Left lung (tissue), 10 donors: ENCODE measurements around the gene HDAC4. TPM values are rescaled to one million over a fixed set of nuclear protein-coding genes. Genes with fewer than 3 reads are reported as not detected.

Source experiments
- ATAC-seq: fragments of 200-7000 bp; cut with Tn5 transposase; one replicate; pipeline ENCODE4 v1.9.1; 2020; ENCODE audit warnings: moderate library complexity
- DNase-seq, 4 donors: peaks; one replicate each; pipeline ENCODE4 v3.0.0-alpha.2; 2013 to 2020
- H3K27ac ChIP-seq, 2 donors: fragments of 200-600 bp; sonication (generic) in 1 of 2; one replicate each; pipeline versions ENCODE4 v1.5.0 to v1.8.0; 2020 to 2021
- H3K27me3 ChIP-seq, 2 donors: fragments of 200-600 bp; sonication (generic) in 1 of 2; one replicate each; pipeline versions ENCODE4 v1.5.0 to v1.8.0; 2020 to 2021
- H3K36me3 ChIP-seq, 2 donors: fragments of 200-600 bp; sonication (generic) in 1 of 2; one replicate each; pipeline versions ENCODE4 v1.5.0 to v1.8.0; 2020 to 2021
- H3K4me1 ChIP-seq, 2 donors: fragments of 200-600 bp; one replicate each; pipeline ENCODE4 v1.8.0; 2021
- H3K4me3 ChIP-seq, 2 donors: fragments of 200-600 bp; sonication (generic) in 1 of 2; one replicate each; pipeline versions ENCODE4 v1.5.0 to v1.8.0; 2020 to 2021; ENCODE audit warnings: mild to moderate bottlenecking in 1 of 2
- H3K9me3 ChIP-seq, 2 donors: fragments of 200-600 bp; sonication (generic) in 1 of 2; one replicate each; pipeline versions ENCODE4 v1.5.0 to v1.8.0; 2020 to 2021
- CTCF ChIP-seq, 2 donors: fragments of 200-600 bp; sonication (generic) in 1 of 2; IDR thresholded peaks; one replicate each; pipeline versions ENCODE4 v1.5.0 to v1.8.0; 2021; ENCODE audit warnings: antibody characterized with exemption in 2 of 2
- intact Hi-C, 2 donors: fragments of 100-400 bp; cut with DNase I; formaldehyde crosslinking; loops; one replicate each; pipeline versions ENCODE4 v1.11.2 to v1.14.2; 2022
- polyA plus RNA-seq, 6 donors: library from polyadenylated mRNA; unstranded; fragments of 120-200 nt; gene quantifications; one replicate each; pipeline ENCODE4 v1.2.1, GENCODE V29; 2013; ENCODE audit not compliant: insufficient read length in 6 of 6
- total RNA-seq, 2 donors: library from RNA; stranded (reverse); fragmentation: NEBNext Ultra II Directional; extraction: Animal tissue kit (Norgen Biotek cat#: 25700); gene quantifications; one replicate each; pipeline ENCODE4 v1.2.1, GENCODE V29; 2021
- donor health status: DM: no; HTN: yes; CAD: no.
- donor health status: DM: no; HTN: no; CAD: no.

Gene HDAC4
- total and polyA plus RNA-seq, 8 donors: 9.9 to 36.8 (median 12.8) TPM

GRCh38 chr2:239129147-239129920 lies 271.5 kb downstream of the HDAC4 start:
- Histone ChIP-seq H3K9me3 (no peaks in the 10 kb centered on the region), H3K4me3 (no peak overlapping the region), H3K27ac (no peak overlapping the region), H3K4me1 (no peaks in the 10 kb centered on the region), H3K36me3 (peaks cover 0 to 97% of the 10 kb centered on the region in 2 donors), H3K27me3 (no peaks in the 10 kb centered on the region)
- ATAC-seq (no peak), DNase-seq (peak in 1 of 4 donors; percentile 41)
- no peak for TF ChIP-seq CTCF (IDR thresholded peaks at IDR 0.05)
- intact Hi-C loops: no loop called here

GRCh38 chr2:239128706-239129105 lies 272.1 kb downstream of the HDAC4 start:
- Histone ChIP-seq H3K4me1 (no peaks in the 10 kb centered on the region), H3K27ac (no peak overlapping the region), H3K27me3 (no peaks in the 10 kb centered on the region), H3K4me3 (no peak overlapping the region), H3K36me3 (peaks cover 0 to 96% of the 10 kb centered on the region in 2 donors), H3K9me3 (no peaks in the 10 kb centered on the region)
- ATAC-seq: no peak
- intact Hi-C loops: no loop called here
- peak in 1 of 4 donors; percentile 32 for DNase-seq
- no peak for TF ChIP-seq CTCF (IDR thresholded peaks at IDR 0.05)

GRCh38 chr2:239127513-239127912 lies 273.3 kb downstream of the HDAC4 start:
- Histone ChIP-seq H3K36me3 (peaks cover 0 to 96% of the 10 kb centered on the region in 2 donors), H3K27me3 (no peaks in the 10 kb centered on the region), H3K4me1 (no peaks in the 10 kb centered on the region), H3K9me3 (no peaks in the 10 kb centered on the region), H3K27ac (no peak overlapping the region), H3K4me3 (no peak overlapping the region)
- ATAC-seq (no peak), DNase-seq (peak in 1 of 4 donors; percentile 61)
- intact Hi-C loops: no loop called here
- TF ChIP-seq CTCF (IDR thresholded peaks at IDR 0.05): no peak

- DNase-seq (peak in 1 of 4 donors; percentile 74), ATAC-seq (no peak)
- Histone ChIP-seq H3K27ac (no peak overlapping the region), H3K36me3 (peaks cover 0 to 89% of the 10 kb centered on the region in 2 donors), H3K4me3 (no peak overlapping the region), H3K9me3 (no peaks in the 10 kb centered on the region), H3K4me1 (no peaks in the 10 kb centered on the region), H3K27me3 (no peaks in the 10 kb centered on the region)
- no peak for TF ChIP-seq CTCF (IDR thresholded peaks at IDR 0.05)
- intact Hi-C loops: no loop called here
Observed at GRCh38 chr2:239125726-239126675, 274.8 kb downstream of the HDAC4 start.
